IPS-NIHi7 (cell line): Measurements from ENCODE around the gene SPATA2.
"Not testable (repeated sequence)": the region's sequence is repeated elsewhere in the genome, so short reads cannot be mapped to it uniquely, and the experiment has no call there.

Experiments
- DNase-seq: peaks from one replicate; pipeline ENCODE4 v3.0.0; 2012; ENCODE audit warnings: mixed read lengths; ENCODE audit errors: extremely low spot score

Gene SPATA2

DNA sequence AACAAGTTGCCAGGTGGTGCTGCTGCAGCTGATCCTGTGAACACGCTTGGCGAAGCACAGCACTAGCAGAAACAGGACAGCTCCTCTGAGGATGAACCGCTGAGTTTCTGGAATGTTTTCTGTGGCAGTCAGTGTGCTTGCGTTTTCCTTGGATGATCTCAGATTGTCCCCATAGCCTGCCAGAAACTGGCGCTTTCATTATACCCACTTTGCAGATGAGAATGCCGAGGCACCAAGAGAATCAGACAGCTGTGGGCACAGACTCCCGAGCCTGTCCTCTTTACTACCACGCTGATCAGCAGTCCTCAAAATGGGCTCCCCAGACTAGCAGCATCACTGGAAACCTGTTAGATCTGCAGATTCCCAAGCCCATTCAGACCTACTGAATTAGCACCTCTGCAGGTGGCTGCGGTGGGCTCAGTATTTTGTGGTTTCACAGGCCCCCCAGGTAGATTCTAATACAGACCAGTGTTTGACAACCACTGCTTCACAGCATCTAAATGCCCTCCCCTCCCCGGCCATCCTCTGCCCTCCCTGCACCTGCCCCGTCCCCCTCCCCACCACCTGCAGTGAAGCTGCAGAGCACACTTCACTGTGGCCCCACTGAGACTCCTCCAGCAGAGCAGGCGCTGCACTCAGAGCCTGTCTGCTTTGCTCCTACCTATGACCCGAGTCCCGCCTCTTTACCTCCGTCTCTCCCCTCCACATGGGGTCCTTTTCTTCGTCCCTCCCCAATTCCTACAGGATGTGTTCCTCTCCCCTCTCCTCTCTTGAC is 29.6 kb downstream of the SPATA2 start:
- no peak for DNase-seq

- DNase-seq = no peak
Observed at GRCh38 chr20:49883246-49883802, 32.0 kb downstream of the SPATA2 start.

- no peak for DNase-seq
Observed at GRCh38 chr20:49882171-49882970, 33.0 kb downstream of the SPATA2 start.

- no peak for DNase-seq
Observed at GRCh38 chr20:49880724-49881445, 34.4 kb downstream of the SPATA2 start.

DNA sequence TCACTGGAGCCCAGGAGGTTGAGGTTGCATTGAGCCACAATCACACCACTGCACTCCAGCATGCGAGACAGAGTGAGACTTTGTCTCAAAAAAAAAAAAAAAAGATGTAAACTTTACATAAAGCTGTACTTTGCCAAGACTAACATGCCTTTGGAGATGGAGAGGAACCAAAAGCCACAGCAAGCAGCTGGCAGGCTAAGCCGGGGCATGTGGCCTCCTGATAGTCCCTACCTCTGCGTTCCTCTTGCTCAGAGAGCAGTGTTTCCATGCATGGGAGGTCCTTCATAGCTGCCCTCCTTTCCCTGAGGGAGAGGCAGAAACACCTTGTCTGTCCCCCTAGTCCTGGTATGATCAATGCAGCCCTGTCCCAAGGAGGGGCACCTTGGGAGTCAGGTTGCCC is 35.2 kb downstream of the SPATA2 start:
- DNase-seq = no peak

DNA sequence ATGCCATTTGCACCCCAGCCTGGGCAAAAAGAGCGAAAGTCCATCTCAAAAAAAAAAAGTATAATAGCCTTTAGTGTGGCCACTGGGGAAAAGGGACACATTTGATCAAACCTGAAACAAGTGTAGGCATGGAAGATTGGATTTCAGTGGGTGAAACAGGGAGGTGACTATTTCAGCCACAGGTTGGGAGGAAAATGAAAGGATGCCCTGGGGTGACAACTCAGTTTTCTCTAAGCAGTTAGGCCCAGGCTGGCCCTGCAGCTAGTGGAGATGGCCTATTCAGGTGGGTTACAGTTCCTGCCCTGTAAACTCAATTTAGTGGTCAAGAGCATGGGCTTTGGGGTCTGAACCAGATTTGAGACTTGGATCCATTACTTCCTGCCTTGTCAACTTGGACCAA is 36.4 kb downstream of the SPATA2 start:
- DNase-seq = no peak

- DNase-seq = no peak
Observed at GRCh38 chr20:49877386-49877921, 37.9 kb downstream of the SPATA2 start.

DNA sequence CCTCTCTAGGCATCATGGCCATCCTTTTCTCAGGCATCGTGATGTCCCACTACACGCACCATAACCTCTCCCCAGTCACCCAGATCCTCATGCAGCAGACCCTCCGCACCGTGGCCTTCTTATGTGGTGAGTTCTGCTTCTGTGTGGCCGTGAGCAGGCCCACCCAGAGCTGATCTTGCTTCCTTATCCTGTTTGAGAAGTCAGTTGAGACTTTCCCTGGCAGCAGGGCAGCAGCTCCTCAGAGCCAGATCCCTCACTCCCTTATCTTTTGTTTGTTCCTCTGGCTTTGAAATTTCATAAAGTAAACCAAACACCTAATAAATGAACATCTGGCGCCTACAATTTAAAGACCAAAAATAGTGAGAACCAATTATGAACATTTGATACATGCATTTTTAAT is 40.6 kb downstream of the SPATA2 start:
- DNase-seq = no peak

DNA sequence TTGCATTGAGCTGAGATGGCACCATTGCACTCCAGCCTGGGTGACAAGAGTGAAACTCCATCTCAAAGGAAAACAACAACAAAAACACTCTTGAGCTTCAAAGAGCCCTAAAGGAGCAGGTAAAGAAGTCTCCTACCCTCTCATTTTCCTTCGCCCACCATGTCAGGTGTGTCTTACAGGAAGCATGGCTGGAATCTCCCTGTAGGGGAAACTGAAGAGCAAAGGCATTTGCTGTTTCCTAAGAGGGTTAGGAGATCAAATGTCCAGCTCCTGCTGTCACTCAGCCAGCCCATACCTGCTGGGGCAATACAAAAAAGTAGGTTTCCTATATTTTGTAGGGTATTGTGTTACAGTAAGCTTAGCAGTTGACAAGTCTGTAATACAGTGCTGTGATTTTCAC is 43.3 kb downstream of the SPATA2 start:
- DNase-seq = no peak

- DNase-seq = no peak
Observed at GRCh38 chr20:49871391-49871948, 43.9 kb downstream of the SPATA2 start.

GRCh38 chr20:49870261-49870660 is 45.1 kb downstream of the SPATA2 start:
- no peak for DNase-seq

DNA sequence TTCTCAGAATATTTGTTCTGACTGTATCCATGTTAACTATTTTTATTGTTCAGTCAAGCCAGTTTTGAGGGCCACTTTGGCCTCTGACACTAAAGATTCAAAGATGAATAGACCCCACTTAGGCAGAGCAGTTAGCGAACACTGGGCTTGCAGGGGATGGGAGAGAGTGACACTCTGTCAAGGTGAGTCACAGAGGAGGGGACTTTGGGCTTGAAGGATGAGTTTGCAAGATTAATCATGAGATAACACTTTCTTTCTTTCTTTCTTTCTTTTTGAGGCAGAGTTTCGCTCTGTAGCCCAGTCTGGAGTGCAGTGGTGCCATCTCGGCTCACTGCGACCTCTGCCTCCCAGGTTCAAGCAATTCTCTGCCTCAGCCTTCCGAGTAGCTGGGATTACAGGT is 46.4 kb downstream of the SPATA2 start:
- DNase-seq = no peak

DNA sequence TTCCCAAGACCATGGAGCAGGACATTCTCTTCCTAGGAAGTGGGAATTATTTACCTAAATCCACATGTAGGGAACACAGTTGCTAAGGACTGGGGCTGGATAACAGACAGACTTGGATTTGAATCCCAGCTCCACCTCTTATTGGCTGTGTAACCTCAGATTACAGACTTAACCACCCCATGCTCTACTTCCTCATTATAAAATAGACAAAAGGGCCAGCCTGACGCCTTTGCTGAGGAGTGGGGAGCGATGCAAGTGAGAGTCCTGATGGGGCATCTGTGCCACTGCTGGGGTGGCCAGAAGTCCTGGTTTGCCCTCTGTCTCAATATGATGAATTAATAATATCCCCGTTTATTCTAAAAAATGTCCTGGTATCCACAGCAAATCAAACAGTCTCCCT is 46.8 kb downstream of the SPATA2 start:
- DNase-seq = no peak

DNA sequence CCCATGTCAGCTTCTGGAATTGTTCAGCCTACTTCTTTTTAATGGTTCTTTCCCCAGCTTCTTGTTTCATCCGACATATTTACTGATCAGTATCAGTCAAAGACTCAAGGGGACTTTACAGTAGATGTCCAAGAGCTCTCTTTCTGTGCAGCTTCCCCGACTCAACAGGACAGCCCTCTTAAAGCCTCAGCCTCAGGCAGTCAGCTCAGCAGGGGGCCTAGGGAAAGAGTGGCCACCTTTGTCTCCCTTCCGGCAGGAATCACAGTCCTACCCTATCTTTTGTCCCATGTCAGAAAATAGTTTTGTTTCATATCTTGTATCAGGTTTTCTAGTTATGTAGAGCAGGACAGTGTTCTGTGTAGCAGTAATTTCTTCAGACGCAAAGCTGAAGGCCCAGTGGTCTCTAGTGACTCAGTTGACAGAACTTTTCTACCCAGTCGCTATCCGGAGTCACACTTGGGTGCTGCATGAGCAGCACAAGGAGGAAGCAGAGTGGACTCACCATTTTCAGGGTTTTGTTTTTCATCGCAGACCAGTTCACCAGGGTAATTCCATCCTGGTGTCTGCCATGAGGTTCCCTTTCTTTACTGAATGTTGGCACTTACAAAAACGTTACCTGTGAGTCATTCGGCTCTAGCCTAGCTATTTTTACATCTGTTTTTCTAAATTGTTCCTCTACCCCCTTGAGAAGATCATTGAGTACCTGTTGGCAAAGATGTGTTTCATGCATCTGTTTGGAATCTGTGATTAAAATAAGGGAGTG is 47.7 kb downstream of the SPATA2 start:
- no peak for DNase-seq

DNA sequence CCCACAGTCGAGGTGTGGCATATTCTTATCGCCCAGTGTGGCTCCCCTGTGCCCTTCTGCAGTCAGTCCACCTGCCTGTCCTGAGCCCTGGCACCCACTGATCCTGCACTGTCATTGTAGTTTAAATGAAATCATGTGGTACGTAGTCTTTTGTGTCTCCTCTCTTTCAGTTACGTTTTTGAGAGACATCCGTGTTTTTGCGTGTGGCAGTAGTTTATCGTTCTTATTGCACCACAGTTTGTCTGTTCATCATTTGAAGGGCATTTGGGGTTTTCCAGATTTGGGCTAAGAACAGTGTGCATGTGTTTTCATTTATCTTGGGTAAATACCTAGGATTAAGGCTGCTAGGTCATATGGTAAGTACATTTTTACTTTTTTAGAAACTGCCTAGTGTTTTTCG is 49.3 kb downstream of the SPATA2 start:
- DNase-seq = no peak

GRCh38 chr20:49865559-49865958 is 49.8 kb downstream of the SPATA2 start:
- DNase-seq = no peak

- DNase-seq = no peak
Observed at GRCh38 chr20:49863666-49864065, 51.7 kb downstream of the SPATA2 start.

GRCh38 chr20:49862607-49863200 is 52.6 kb downstream of the SPATA2 start:
- DNase-seq = no peak

DNA sequence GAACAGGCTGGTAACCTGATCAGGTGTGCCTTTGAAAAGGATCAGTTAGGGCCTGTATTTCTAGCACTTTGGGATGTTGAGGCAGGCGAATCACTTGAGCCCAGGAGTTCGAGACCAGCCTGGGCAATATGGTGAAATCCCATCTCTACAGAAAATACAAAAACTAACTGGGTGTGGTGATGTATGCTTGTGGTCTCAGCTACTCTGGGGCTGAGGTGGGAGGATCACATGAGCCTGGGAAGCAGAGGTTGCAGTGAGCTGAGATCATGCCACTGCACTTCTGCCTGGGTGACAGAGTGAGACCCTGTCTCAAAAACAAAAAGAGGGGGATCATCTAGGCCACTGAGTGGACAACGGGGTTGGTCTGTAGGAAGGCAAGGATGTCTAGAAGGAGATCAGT is 54.1 kb downstream of the SPATA2 start:
- not testable (repeated sequence) for DNase-seq

DNA sequence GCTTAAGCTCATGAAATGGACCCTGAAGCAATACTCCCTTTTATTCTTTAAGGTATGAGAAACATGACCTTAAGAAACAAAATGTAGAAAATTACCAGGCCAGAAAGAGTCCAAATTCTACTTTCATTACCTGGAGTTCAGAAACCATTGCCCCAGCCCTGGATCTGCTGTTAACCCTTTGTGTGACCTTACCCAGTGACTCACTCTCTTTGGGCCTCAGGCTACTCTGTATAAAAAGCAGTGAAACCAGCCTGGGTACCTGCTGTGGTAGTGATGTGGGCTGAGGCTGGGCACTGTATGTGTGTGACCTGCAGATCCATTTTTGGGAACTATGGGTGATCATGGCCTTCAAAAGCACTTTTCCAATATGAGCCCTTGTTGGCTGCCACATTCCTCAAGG is 55.5 kb downstream of the SPATA2 start:
- no peak for DNase-seq
